K562 (cell line): ENCODE data around the gene RHBDD1.

Experiments used
- BHLHE40 ChIP-seq: IDR thresholded peaks from 2 replicates; pipeline ENCODE4 v1.6.1; 2011; ENCODE audit warnings: low read length, improper control_type of control experiment
- CHD2 ChIP-seq: IDR thresholded peaks from 2 replicates; pipeline ENCODE4 v1.6.1; 2011; ENCODE audit warnings: low read depth, low read length
- CHD4 ChIP-seq: fragments of 200-600 bp; sonication (generic); IDR thresholded peaks from 3 replicates; pipeline ENCODE4 v1.6.1; 2012; ENCODE audit warnings: low read depth, mild to moderate bottlenecking, mixed read lengths, low read length, inconsistent platforms; ENCODE audit not compliant: insufficient read depth, insufficient replicate concordance, poor library complexity, severe bottlenecking
- CREM ChIP-seq: IDR thresholded peaks from 2 replicates; pipeline ENCODE4 v1.6.1; 2014; ENCODE audit warnings: antibody characterized with exemption, low read depth
- EP300 ChIP-seq: IDR thresholded peaks from 2 replicates; pipeline ENCODE4 v1.6.1; 2012; ENCODE audit warnings: low read length, improper control_type of control experiment
- EZH2 ChIP-seq: IDR thresholded peaks from 2 replicates; pipeline ENCODE4 v1.6.1; 2012; ENCODE audit warnings: low read depth, mild to moderate bottlenecking, inconsistent platforms, low read length, borderline replicate concordance
- GABPA ChIP-seq: fragments of 200-800 bp; sonication (Bioruptor generic); conservative IDR thresholded peaks from 2 replicates; pipeline ENCODE4 v1.6.1; 2016; ENCODE audit warnings: low read depth, missing genetic modification characterization, missing compliant biosample characterization
- MAFG ChIP-seq: fragments of 450-650 bp; conservative IDR thresholded peaks from 2 replicates; pipeline ENCODE4 v1.6.1; 2016; ENCODE audit warnings: missing genetic modification characterization, missing compliant biosample characterization
- POLR2A ChIP-seq: fragments of 450-650 bp; conservative IDR thresholded peaks from 2 replicates; pipeline ENCODE4 v1.6.1; 2016
- POLR2AphosphoS5 ChIP-seq: IDR thresholded peaks from 2 replicates; pipeline ENCODE4 v1.6.1; 2011; ENCODE audit warnings: mild to moderate bottlenecking, low read depth, low read length, moderate library complexity; ENCODE audit not compliant: control insufficient read depth, insufficient read depth
- YY1 ChIP-seq, 3 experiments: IDR thresholded peaks; 2 replicates each; pipeline ENCODE4 v1.6.1; 2011; ENCODE audit warnings: low read length in 2 of 3, mild to moderate bottlenecking in 2 of 3, moderate library complexity in 2 of 3, borderline replicate concordance in 1 of 3, control low read depth in 1 of 3, low read depth in 1 of 3; ENCODE audit not compliant: insufficient read depth in 3 of 3, insufficient replicate concordance in 2 of 3, control insufficient read depth in 1 of 3, insufficient read length in 1 of 3; ENCODE audit errors: extremely low read depth in 1 of 3
- ZNF695 ChIP-seq: fragments of 450-650 bp; formaldehyde crosslinking; IDR thresholded peaks from 2 replicates; pipeline ENCODE4 v1.4.0; 2020; ENCODE audit warnings: mild to moderate bottlenecking, moderate library complexity
- TF ChIP-seq, protein P1 (sequence below), 2 experiments: fragments of 450-650 bp; formaldehyde crosslinking in 1 of 2; IDR thresholded peaks; 2 replicates each; pipeline versions ENCODE4 v1.4.0 to v1.6.1; 2014 to 2020; ENCODE audit warnings: mild to moderate bottlenecking in 2 of 2, borderline replicate concordance in 1 of 2, low read depth in 1 of 2

DNA sequence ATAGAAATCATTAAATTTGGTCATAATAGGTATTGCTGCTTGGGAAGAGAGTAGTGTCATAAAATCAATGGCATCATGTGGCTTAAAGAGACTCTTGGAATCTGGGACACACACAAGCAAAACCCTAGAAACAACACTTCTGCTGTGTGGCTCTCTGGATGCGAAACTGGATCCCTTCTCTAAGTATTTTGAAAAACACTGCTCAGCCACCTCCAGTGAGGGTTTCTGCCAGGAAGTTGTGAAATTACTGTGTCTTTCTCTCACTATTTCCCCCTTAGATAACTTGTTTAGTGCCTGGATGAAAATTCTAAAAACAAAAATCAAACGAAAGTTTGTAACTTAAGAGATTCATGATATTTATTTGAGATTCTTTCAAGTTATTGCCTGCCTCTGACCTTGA, 163.8 kb downstream of the RHBDD1 start:
- TF ChIP-seq, protein P1, sequence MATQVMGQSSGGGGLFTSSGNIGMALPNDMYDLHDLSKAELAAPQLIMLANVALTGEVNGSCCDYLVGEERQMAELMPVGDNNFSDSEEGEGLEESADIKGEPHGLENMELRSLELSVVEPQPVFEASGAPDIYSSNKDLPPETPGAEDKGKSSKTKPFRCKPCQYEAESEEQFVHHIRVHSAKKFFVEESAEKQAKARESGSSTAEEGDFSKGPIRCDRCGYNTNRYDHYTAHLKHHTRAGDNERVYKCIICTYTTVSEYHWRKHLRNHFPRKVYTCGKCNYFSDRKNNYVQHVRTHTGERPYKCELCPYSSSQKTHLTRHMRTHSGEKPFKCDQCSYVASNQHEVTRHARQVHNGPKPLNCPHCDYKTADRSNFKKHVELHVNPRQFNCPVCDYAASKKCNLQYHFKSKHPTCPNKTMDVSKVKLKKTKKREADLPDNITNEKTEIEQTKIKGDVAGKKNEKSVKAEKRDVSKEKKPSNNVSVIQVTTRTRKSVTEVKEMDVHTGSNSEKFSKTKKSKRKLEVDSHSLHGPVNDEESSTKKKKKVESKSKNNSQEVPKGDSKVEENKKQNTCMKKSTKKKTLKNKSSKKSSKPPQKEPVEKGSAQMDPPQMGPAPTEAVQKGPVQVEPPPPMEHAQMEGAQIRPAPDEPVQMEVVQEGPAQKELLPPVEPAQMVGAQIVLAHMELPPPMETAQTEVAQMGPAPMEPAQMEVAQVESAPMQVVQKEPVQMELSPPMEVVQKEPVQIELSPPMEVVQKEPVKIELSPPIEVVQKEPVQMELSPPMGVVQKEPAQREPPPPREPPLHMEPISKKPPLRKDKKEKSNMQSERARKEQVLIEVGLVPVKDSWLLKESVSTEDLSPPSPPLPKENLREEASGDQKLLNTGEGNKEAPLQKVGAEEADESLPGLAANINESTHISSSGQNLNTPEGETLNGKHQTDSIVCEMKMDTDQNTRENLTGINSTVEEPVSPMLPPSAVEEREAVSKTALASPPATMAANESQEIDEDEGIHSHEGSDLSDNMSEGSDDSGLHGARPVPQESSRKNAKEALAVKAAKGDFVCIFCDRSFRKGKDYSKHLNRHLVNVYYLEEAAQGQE (IDR thresholded peaks at IDR 0.05; ENCODE audit: borderline replicate concordance): no peak
- TF ChIP-seq, protein P1 (CRISPR knock-in tag; IDR thresholded peaks at IDR 0.05; ENCODE audit: low read depth): no peak
- TF ChIP-seq POLR2A: no peak
- TF ChIP-seq CHD4: no peak
- no peak for TF ChIP-seq POLR2AphosphoS5
- TF ChIP-seq YY1 (IDR thresholded peaks at IDR 0.05; ENCODE audit: borderline replicate concordance in 1 of 3, control insufficient read depth in 1 of 3, extremely low read depth in 1 of 3, insufficient read depth in 3 of 3, insufficient read length in 1 of 3, insufficient replicate concordance in 2 of 3, low read depth in 1 of 3, low read length in 2 of 3): no peak
- TF ChIP-seq CHD2: no peak
- no peak for TF ChIP-seq EZH2
- no peak for TF ChIP-seq MAFG (tag)
- TF ChIP-seq GABPA (tag): no peak
- no peak for TF ChIP-seq ZNF695 (CRISPR knock-in tag)
- no peak for TF ChIP-seq CREM
- TF ChIP-seq BHLHE40: no peak
- no peak for TF ChIP-seq EP300
